Thymus (tissue), 11 donors: ENCODE results near the gene WNT6. TPM values are rescaled to one million over a fixed set of nuclear protein-coding genes. Genes with fewer than 3 reads are reported as not detected.

Experiments used
- DNase-seq, 9 donors: peaks; one replicate each; pipeline ENCODE4 v3.0.0-alpha.2; 2013; ENCODE audit warnings: low spot score in 9 of 9, low read depth in 6 of 9, missing footprints in 1 of 9
- H3K27ac ChIP-seq, 2 donors: one replicate each; pipeline ENCODE4 v1.5.1; 2013; ENCODE audit warnings: control low read depth in 1 of 2, low read depth in 1 of 2, low read length in 1 of 2, mild to moderate bottlenecking in 1 of 2, moderate library complexity in 1 of 2
- H3K27me3 ChIP-seq, 2 donors: one replicate each; pipeline ENCODE4 v1.5.1; 2013; ENCODE audit warnings: low read length in 1 of 2; ENCODE audit not compliant: control insufficient read depth in 2 of 2, insufficient read depth in 1 of 2
- H3K36me3 ChIP-seq, 2 donors: one replicate each; pipeline ENCODE4 v1.5.1; 2013; ENCODE audit warnings: low read length in 1 of 2, mild to moderate bottlenecking in 1 of 2, moderate library complexity in 1 of 2; ENCODE audit not compliant: control insufficient read depth in 2 of 2, insufficient read depth in 2 of 2
- H3K4me1 ChIP-seq, 2 donors: one replicate each; pipeline ENCODE4 v1.5.1; 2013; ENCODE audit warnings: low read length in 2 of 2; ENCODE audit not compliant: control insufficient read depth in 2 of 2, insufficient read depth in 2 of 2
- H3K4me3 ChIP-seq, 2 donors: one replicate each; pipeline ENCODE4 v1.5.1; 2013; ENCODE audit warnings: low read length in 2 of 2, control low read depth in 1 of 2, mild to moderate bottlenecking in 1 of 2
- H3K9me3 ChIP-seq, 2 donors: one replicate each; pipeline ENCODE4 v1.5.1; 2013; ENCODE audit warnings: low read length in 1 of 2, mild to moderate bottlenecking in 1 of 2; ENCODE audit not compliant: control insufficient read depth in 2 of 2, insufficient read depth in 1 of 2
- WGBS: extraction: QIAGEN DNeasy Blood & Tissue Kit; methylation state at CpG from one replicate; pipeline ENCODE4 v1.1.7; 2013; 5-methylcytosine and 5-hydroxymethylcytosine counted together
- polyA plus RNA-seq: library from polyadenylated mRNA; stranded (reverse); fragments of 200-250 nt; gene quantifications from one replicate; pipeline ENCODE4 v1.2.3, GENCODE V29; 2013
- total RNA-seq: library from RNA; stranded (reverse); fragments of 120-200 nt; gene quantifications from one replicate; pipeline ENCODE4 v1.2.4, GENCODE V29; 2013
- donor health status: healthy.

The WNT6 gene
- total and polyA plus RNA-seq, 2 donors: 0.14 to 0.34 TPM

DNA sequence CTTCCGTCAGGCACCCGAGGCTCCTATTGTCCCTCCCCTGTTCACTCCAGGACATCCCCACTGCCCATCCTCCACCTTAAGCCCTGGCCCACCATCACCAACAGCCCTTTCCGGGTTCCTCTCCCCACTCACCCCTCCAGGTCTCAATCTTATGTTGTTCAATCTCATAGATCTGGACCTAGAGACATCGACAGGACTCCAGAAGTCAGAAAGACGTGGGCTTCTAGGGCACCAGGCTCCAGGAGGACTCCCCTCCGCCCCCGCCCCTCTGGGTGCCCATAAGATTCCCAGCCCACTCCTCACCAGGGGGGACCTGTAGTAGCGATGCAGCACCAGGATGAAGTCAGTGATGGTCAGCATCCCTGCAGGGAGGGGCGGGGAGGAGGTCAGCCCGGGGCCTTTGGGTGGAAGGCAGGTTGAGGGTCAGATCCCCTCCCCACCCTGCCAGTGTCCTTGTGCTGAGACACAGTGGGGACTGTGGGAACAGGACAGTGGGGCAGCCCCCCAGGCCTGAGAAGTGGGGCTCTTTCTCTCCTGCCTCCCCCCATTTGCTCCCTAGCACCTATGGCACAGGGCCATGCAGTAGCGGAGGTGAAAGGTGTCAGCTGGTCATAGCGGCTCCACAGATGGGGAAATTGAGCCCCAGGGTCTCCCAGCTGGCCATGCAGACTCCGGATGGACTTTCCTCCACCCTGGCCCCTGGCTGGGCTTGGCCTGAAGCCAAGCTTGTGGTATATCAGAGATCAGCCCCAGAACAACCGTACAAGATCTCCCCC lies 31.7 kb upstream of the WNT6 start:
- no peak for DNase-seq
- Histone ChIP-seq H3K9me3 (no peaks in the 10 kb centered on the region), H3K36me3 (no peaks in the 10 kb centered on the region), H3K4me1 (no peaks in the 10 kb centered on the region), H3K4me3 (no peak overlapping the region), H3K27me3 (peaks cover 0 to 21% of the 10 kb centered on the region in 2 donors), H3K27ac (no peak overlapping the region)
- 78% methylated on average over 14 of the region's 14 CpGs for WGBS

DNA sequence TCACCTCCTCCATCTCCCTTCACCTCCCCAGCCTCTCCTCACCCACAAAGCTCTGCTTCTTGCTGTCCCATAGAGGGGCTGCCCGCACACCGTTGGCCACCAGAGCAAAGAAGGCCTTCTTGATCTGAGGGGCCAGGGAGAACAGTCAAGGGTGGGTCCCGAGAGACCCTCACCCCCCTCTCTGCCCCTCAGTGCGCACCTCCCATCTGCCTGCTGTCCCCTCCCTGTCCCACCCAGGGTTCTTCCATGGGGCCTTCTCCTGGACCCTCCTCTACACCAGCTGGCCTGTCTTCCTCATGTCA lies 31.2 kb upstream of the WNT6 start:
- Histone ChIP-seq H3K4me3 (no peak overlapping the region), H3K27ac (no peak overlapping the region), H3K4me1 (no peaks in the 10 kb centered on the region), H3K36me3 (no peaks in the 10 kb centered on the region), H3K27me3 (peaks cover 0 to 21% of the 10 kb centered on the region in 2 donors), H3K9me3 (no peaks in the 10 kb centered on the region)
- WGBS: 94% methylated on average over 4 of the region's 4 CpGs
- DNase-seq: no peak

DNA sequence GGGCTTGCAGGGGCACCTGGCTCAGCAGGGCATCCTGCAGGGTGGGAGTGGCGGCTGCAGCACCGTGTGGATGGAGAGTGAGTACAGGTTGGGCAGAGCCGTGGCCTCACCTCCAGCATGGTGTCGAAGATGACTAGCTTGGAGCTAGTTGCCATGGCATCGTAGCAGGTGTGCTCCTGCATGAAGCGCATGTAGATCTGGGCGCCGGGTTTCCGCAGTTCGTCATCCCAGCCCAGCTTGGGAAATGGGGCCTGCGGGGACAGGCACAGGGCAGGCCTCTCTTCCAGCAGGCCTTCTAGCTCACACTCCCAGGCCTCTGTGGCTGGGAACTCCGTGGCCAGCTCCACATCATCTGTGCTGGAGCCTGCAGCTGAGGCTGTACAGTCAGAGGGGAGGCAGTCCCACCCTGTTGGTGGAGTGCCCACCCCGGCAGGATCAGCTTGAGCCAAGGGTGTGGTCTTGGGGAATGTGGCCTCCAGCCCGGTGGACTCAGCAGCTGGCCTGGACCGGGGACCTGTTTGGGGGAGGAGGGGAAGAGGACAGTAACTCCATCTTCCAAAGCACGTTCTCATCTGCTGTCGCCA lies 29.6 kb upstream of the WNT6 start:
- peaks cover 0 to 26% of the 10 kb centered on the region in 2 donors for H3K27me3 ChIP-seq

DNA sequence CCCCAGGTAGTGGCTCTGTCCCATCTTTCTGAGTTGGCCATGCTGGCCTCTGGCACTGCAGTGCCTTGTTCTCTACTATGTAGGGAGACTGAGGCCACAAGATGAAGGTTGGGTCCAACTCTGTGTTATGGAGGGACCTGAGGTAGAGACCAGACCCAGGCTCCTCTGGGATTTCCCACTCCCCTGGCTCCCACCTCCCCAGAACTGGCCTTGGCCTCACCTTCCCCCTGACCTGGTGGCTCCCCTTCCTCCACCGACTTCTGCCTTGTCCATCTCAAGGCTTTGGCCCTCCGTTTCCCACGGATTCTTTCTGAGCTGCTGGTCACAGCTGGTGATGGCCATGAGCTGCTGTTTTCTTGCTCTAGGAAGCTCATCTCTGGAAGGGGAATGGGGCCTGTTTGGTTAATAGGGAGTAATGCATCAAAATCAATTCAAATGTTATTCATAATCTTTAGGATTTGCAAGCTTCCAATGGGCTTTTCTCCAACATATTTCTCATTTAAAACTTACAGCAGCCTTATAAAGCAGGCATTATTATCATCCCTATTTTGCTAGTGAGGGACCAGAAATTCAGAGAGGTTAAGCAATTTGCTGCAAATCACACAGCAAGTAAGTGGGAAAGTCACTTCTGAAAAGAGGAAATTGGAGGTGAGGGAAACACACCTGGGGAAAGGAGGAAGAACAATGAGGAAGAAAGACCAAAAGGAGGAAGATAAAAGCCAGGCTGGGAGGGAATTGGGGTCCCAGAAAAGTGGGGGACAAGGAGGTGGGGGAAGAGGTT lies 28.9 kb upstream of the WNT6 start:
- Histone ChIP-seq H3K27me3 (peaks cover 0 to 26% of the 10 kb centered on the region in 2 donors), H3K27ac (no peak overlapping the region), H3K4me1 (no peaks in the 10 kb centered on the region), H3K4me3 (no peak overlapping the region), H3K36me3 (no peaks in the 10 kb centered on the region), H3K9me3 (no peaks in the 10 kb centered on the region)
- 86% methylated on average over 3 of the region's 3 CpGs for WGBS
- no peak for DNase-seq

More for the DNA sequence above, 29.6 kb upstream of the WNT6 start:
- Histone ChIP-seq H3K9me3 (no peaks in the 10 kb centered on the region), H3K4me3 (no peak overlapping the region), H3K27ac (no peak overlapping the region), H3K4me1 (no peaks in the 10 kb centered on the region), H3K36me3 (no peaks in the 10 kb centered on the region)
- no peak for DNase-seq
- 90% methylated on average over 17 of the region's 17 CpGs for WGBS

DNA sequence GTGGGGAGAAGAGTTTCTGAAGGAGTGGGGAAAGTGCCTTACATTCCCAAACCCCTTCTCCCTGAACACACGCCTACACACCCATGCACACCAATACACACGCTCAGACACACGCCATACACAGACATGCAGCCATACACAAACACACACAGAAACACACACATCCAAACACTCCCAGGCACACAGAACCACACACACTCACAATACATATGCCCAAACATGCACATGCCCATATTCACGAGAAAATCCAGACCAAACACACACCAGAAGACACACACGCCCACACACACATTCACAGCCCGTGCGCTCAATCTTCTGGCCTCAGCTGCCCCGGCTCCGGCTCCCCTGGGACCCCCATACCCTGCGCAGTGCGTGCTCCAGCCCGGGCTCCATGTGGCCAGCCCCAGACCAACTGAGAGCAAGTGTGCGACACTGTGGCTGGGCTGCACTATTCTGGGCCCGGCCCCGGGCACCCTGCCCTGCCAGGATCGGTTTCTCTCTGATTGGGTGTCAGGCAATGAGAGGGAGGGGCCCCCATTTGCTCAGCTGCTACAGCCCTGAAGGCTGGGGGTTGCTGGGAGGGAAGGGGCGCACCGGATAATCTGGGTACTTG lies 28.1 kb upstream of the WNT6 start, which contains the start of gene PRKAG3:
TSS of gene PRKAG3 (minus strand) at position 426 of the 613 bp plus-strand sequence.
- 87% methylated on average over 18 of the region's 18 CpGs for WGBS
- H3K36me3 ChIP-seq: no peaks in the 10 kb centered on the region
- peaks cover 0 to 26% of the 10 kb centered on the region in 2 donors for H3K27me3 ChIP-seq
- H3K9me3 ChIP-seq: no peaks in the 10 kb centered on the region
- no peak for DNase-seq
- no peak within 1 kb of the TSS for H3K4me3 ChIP-seq
- H3K27ac ChIP-seq: no peak within 1 kb of the TSS
- no peaks in the 10 kb centered on the region for H3K4me1 ChIP-seq

DNA sequence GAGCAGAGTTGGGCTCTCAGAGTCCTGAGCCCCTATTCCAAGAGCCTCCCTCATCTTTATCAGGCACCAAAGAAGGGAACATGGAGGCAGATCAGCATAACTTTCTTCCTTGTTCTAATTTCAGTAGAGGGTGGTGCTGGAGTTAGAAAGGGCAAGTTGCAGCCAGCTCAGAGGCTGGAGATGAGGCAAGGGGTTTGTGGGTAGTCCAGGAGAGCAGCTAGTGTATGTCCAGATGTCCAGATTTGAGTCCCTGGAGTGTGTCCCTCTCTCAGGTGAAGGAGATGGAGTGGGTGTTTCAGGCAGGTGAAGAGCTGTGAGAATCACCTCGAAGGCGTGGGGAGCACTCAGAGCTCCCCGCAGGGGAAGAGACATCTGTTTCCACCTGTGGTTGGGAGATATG lies 27.5 kb upstream of the WNT6 start:
- WGBS: 85% methylated on average over 3 of the region's 3 CpGs
- DNase-seq: no peak
- Histone ChIP-seq H3K4me1 (no peaks in the 10 kb centered on the region), H3K36me3 (no peaks in the 10 kb centered on the region), H3K9me3 (no peaks in the 10 kb centered on the region), H3K27me3 (peaks cover 0 to 26% of the 10 kb centered on the region in 2 donors), H3K4me3 (no peak overlapping the region), H3K27ac (no peak overlapping the region)

DNA sequence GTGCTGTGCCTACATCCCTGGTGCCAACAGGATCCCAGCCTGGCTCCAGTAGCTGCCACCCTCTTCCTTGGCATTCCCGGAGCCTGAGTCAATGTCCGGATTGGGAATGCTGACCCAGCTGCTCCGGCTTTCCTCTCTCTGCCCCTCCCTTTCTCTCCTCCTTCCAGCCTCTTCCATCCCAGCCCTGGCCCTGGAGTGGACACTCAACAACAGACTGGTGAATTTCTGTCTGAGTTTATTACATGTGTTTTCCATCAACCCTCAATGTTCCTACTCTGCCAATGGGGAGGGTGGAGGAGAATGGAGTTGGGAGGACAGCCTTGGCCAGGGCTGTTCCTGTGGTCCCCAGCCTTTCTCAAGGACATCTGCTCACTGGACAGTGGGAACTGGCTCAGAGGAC lies 27.1 kb upstream of the WNT6 start:
- 87% methylated on average over 3 of the region's 3 CpGs for WGBS
- Histone ChIP-seq H3K27ac (no peak overlapping the region), H3K4me1 (no peaks in the 10 kb centered on the region), H3K4me3 (no peak overlapping the region), H3K36me3 (no peaks in the 10 kb centered on the region), H3K9me3 (no peaks in the 10 kb centered on the region), H3K27me3 (peaks cover 0 to 27% of the 10 kb centered on the region in 2 donors)
- DNase-seq: no peak

DNA sequence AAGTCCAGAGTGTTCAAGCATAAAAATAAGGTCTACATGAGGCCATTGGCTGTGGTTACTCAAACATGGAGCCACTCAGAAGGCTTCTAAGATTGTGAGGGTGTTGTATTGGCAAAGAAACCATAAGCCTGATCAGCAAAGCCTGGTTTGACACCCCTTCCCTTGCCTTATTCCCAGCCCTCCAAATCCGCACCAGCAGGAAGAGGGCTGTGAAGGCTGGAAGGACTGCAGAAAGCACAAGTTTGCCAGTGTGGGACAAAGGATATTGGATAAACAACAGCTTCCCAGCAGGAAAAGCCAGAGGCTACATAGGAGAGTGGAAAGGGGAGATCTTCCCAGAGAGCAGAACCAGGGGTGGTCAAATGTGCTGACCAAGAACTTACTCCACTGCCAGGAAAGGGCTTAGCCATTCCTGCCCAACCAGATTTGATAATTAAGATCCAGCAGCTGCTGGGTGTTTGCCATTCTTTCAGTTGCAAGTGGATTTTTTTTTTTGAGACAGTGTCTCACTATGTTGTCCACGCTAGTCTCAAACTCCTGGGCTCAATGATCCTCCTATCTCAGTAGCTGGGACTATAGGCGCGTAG lies 26.5 kb upstream of the WNT6 start:
- Histone ChIP-seq H3K27me3 (peaks cover 0 to 25% of the 10 kb centered on the region in 2 donors), H3K4me3 (no peak overlapping the region), H3K27ac (no peak overlapping the region), H3K36me3 (no peaks in the 10 kb centered on the region), H3K4me1 (no peaks in the 10 kb centered on the region), H3K9me3 (no peaks in the 10 kb centered on the region)
- DNase-seq: no peak
- WGBS: 89% methylated on average over 4 of the region's 4 CpGs
